Ovary (tissue), 9 donors: ENCODE data around the gene GRM3. TPM values are rescaled to one million over a fixed set of nuclear protein-coding genes. Genes with fewer than 3 reads are reported as not detected.

Experiments
- DNase-seq, 5 donors: peaks; one replicate each; pipeline ENCODE4 v3.0.0-alpha.2; 2019 to 2020
- H3K27ac ChIP-seq, 2 donors: fragments of 200-600 bp; one replicate each; pipeline versions ENCODE4 v1.5.1 to v1.8.0; 2019 to 2022
- H3K27me3 ChIP-seq: fragments of 200-600 bp; one replicate; pipeline ENCODE4 v1.8.0; 2022
- H3K36me3 ChIP-seq: fragments of 200-600 bp; sonication (generic); one replicate; pipeline ENCODE4 v1.5.1; 2019
- H3K4me1 ChIP-seq: one replicate; pipeline ENCODE4 v1.8.1; 2013; ENCODE audit warnings: mild to moderate bottlenecking, moderate library complexity; ENCODE audit not compliant: insufficient read depth
- H3K4me3 ChIP-seq: fragments of 200-600 bp; sonication (generic); one replicate; pipeline ENCODE4 v1.5.1; 2017
- H3K9me3 ChIP-seq, 2 donors: fragments of 200-600 bp in 1 of 2; sonication (generic) in 1 of 2; one replicate each; pipeline versions ENCODE4 v1.5.1 to v1.8.1; 2013 to 2019; ENCODE audit warnings: mild to moderate bottlenecking in 1 of 2, moderate library complexity in 1 of 2
- CTCF ChIP-seq, 3 donors: fragments of 450-650 bp in 2 of 3; fragments of 200-600 bp in 1 of 3; IDR thresholded peaks; one replicate each; pipeline versions ENCODE4 v1.5.1 to v1.8.0; 2016 to 2022; ENCODE audit warnings: antibody characterized with exemption in 3 of 3, mild to moderate bottlenecking in 1 of 3
- EP300 ChIP-seq: sonication (generic); formaldehyde crosslinking; IDR thresholded peaks from one replicate; pipeline ENCODE4 v1.6.1; 2017; ENCODE audit warnings: antibody characterized with exemption
- POLR2A ChIP-seq: fragments of 450-650 bp; IDR thresholded peaks from one replicate; pipeline ENCODE4 v1.6.1; 2017; ENCODE audit warnings: antibody characterized with exemption, mild to moderate bottlenecking, moderate library complexity
- WGBS, 3 donors: extraction: QIAGEN DNeasy Blood & Tissue Kit in 1 of 3; methylation state at CpG; one replicate each; pipeline versions ENCODE4 v1.1.5 to v1.1.7; 2013 to 2017; 5-methylcytosine and 5-hydroxymethylcytosine counted together
- intact Hi-C, 4 donors: fragments of 100-400 bp; cut with DNase I; formaldehyde crosslinking; loops; one replicate each; pipeline versions ENCODE4 v1.11.0 to v1.15.1; 2022 to 2023
- polyA plus RNA-seq, 2 donors: library from polyadenylated mRNA; stranded (reverse); fragments of 200-250 nt in 1 of 2; fragments of 350-450 nt in 1 of 2; fragmentation: Illumina TruSeq in 1 of 2; extraction: RNeasy Lipid Tissue Mini Kit (QIAGEN cat#74804) in 1 of 2; gene quantifications; one replicate each; pipeline ENCODE4 v1.2.3, GENCODE V29; 2013 to 2014
- total RNA-seq, 7 donors: library from RNA; depleted of rRNA in 2 of 7; stranded (reverse); fragments of >200 nt in 2 of 7; fragmentation: NEBNext Ultra II Directional in 3 of 7; extraction: Animal tissue kit (Norgen Biotek cat#: 25700) in 3 of 7; gene quantifications; one replicate each; pipeline versions ENCODE4 v1.1.0 to v1.2.4, GENCODE V29; 2016 to 2023
- donor health status: DM: no; HTN: no; CAD: no; lungs with moderate emphysema.
- donor health status: DM: no; HTN: no; CAD: no.
- donor health status: Bipolar disorder and iron deficiency.
- donor health status: DM: yes; HTN: yes; CAD: no.
- donor health status: DM: no; HTN: no; CAD: no.
- donor health status: DM: yes; HTN: yes; CAD: no.

The GRM3 gene
- total and polyA plus RNA-seq, 9 donors: 0.10 to 0.11 TPM; not detected in 7

GRCh38 chr7:86664991-86665390 lies 21.3 kb downstream of the GRM3 start:
- no peak overlapping the region for H3K4me3 ChIP-seq
- no peaks in the 10 kb centered on the region for H3K27me3 ChIP-seq
- H3K4me1 ChIP-seq: no peaks in the 10 kb centered on the region
- H3K36me3 ChIP-seq: no peaks in the 10 kb centered on the region
- TF ChIP-seq POLR2A (no peak), EP300 (no peak), CTCF (IDR thresholded peaks at IDR 0.05) (no peak)
- 90 to 95% (median 94%) methylated on average over 5 of the region's 5 CpGs for WGBS, 3 donors
- no peaks in the 10 kb centered on the region for H3K9me3 ChIP-seq
- intact Hi-C loops: no loop called here
- no peak overlapping the region for H3K27ac ChIP-seq
- DNase-seq: no peak

GRCh38 chr7:86665669-86666068 lies 22.0 kb downstream of the GRM3 start:
- TF ChIP-seq EP300 (no peak), CTCF (IDR thresholded peaks at IDR 0.05) (no peak), POLR2A (no peak)
- Histone ChIP-seq H3K27me3 (no peaks in the 10 kb centered on the region), H3K4me3 (no peak overlapping the region), H3K4me1 (no peaks in the 10 kb centered on the region), H3K9me3 (no peaks in the 10 kb centered on the region), H3K36me3 (no peaks in the 10 kb centered on the region), H3K27ac (no peak overlapping the region)
- DNase-seq: no peak
- WGBS, 3 donors: 13 to 52% (median 27%) methylated on average over 2 of the region's 2 CpGs
- intact Hi-C loops: no loop called here

- no peak overlapping the region for H3K27ac ChIP-seq
- H3K4me1 ChIP-seq: no peaks in the 10 kb centered on the region
- no peaks in the 10 kb centered on the region for H3K36me3 ChIP-seq
- no peaks in the 10 kb centered on the region for H3K9me3 ChIP-seq
- no peaks in the 10 kb centered on the region for H3K27me3 ChIP-seq
- WGBS, 3 donors: 47 to 59% (median 56%) methylated on average over 4 of the region's 4 CpGs
- intact Hi-C loops: no loop called here
- no peak for DNase-seq
- TF ChIP-seq CTCF (IDR thresholded peaks at IDR 0.05) (no peak), POLR2A (no peak), EP300 (no peak)
- H3K4me3 ChIP-seq: no peak overlapping the region
Measured at GRCh38 chr7:86667732-86668131, 24.0 kb downstream of the GRM3 start.

- no peak overlapping the region for H3K27ac ChIP-seq
- 43 to 59% (median 48%) methylated on average over 3 of the region's 3 CpGs for WGBS, 3 donors
- no peak overlapping the region for H3K4me3 ChIP-seq
- intact Hi-C loops: no loop called here
- no peak for DNase-seq
- H3K4me1 ChIP-seq: no peaks in the 10 kb centered on the region
- TF ChIP-seq POLR2A (no peak), EP300 (no peak), CTCF (IDR thresholded peaks at IDR 0.05) (no peak)
- no peaks in the 10 kb centered on the region for H3K36me3 ChIP-seq
- H3K27me3 ChIP-seq: no peaks in the 10 kb centered on the region
- no peaks in the 10 kb centered on the region for H3K9me3 ChIP-seq
Measured at GRCh38 chr7:86668315-86668714, 24.6 kb downstream of the GRM3 start.

- 66 to 75% (median 68%) methylated on average over 1 of the region's 1 CpG for WGBS, 3 donors
- intact Hi-C loops: no loop called here
Measured at GRCh38 chr7:86687831-86688230, 44.1 kb downstream of the GRM3 start.

More at GRCh38 chr7:86687831-86688230, 44.1 kb downstream of the GRM3 start:
- H3K27me3 ChIP-seq: no peaks in the 10 kb centered on the region
- TF ChIP-seq CTCF (IDR thresholded peaks at IDR 0.05) (no peak), POLR2A (no peak), EP300 (no peak)
- H3K4me3 ChIP-seq: no peak overlapping the region
- H3K36me3 ChIP-seq: no peaks in the 10 kb centered on the region
- H3K9me3 ChIP-seq: no peaks in the 10 kb centered on the region
- H3K4me1 ChIP-seq: no peaks in the 10 kb centered on the region
- no peak overlapping the region for H3K27ac ChIP-seq
- no peak for DNase-seq
